SHP77 treated with DMSO at 0.1 percent for 48 hours (cell line): ENCODE results near the gene OPTN.

Experiments used
- DNase-seq: peaks from one replicate; lab custom pipeline; 2025; lab: John Stamatoyannopoulos, UW

Gene OPTN

GRCh38 chr10:13184276-13184675 lies 84.3 kb downstream of the OPTN start:
- DNase-seq = no peak

GRCh38 chr10:13184730-13185514 lies 85.0 kb downstream of the OPTN start:
- DNase-seq = no peak

GRCh38 chr10:13187135-13187534 lies 87.2 kb downstream of the OPTN start:
- no peak for DNase-seq
